Measurements from ENCODE around the gene TMEM209. TPM values are rescaled to one million over a fixed set of nuclear protein-coding genes. Genes with fewer than 3 reads are reported as not detected.
A peak's percentile ranks its signal among the peaks of the same experiment; 100 is the strongest.

The TMEM209 gene
- total RNA-seq, 2 donors from 2014 or later: 11.9 to 21.5 TPM

GRCh38 chr7:130131964-130132875 is 73.0 kb downstream of the TMEM209 start:
- no peak for DNase-seq (ENCODE audit: low spot score)
- H3K4me1 ChIP-seq (replicated peaks): peaks cover 9% of the 10 kb centered on the region
- no peaks in the 10 kb centered on the region for H3K9me3 ChIP-seq
- intact Hi-C loops (cut with DNase I): no loop called here
- H3K27ac ChIP-seq: peak overlapping the region; percentile 31 to 67
- H3K27me3 ChIP-seq (replicated peaks; ENCODE audit: insufficient read depth): no peaks in the 10 kb centered on the region
- TF ChIP-seq CTCF (IDR thresholded peaks at IDR 0.05) (no peak), POLR2AphosphoS5 (IDR thresholded peaks at IDR 0.05) (no peak), POLR2A (IDR thresholded peaks at IDR 0.05) (no peak)
- no peaks in the 10 kb centered on the region for H3K36me3 ChIP-seq
- WGBS: 94% methylated on average over 12 of the region's 12 CpGs
- H3K4me3 ChIP-seq: no peak overlapping the region

- intact Hi-C loops (cut with DNase I): no loop called here
- no peak overlapping the region for H3K4me3 ChIP-seq
- H3K36me3 ChIP-seq: no peaks in the 10 kb centered on the region
- TF ChIP-seq POLR2A (IDR thresholded peaks at IDR 0.05) (no peak), POLR2AphosphoS5 (IDR thresholded peaks at IDR 0.05) (no peak), CTCF (IDR thresholded peaks at IDR 0.05) (no peak)
- H3K27ac ChIP-seq: no peak overlapping the region
- peaks cover 9% of the 10 kb centered on the region for H3K4me1 ChIP-seq (replicated peaks)
- no peaks in the 10 kb centered on the region for H3K9me3 ChIP-seq
- no peaks in the 10 kb centered on the region for H3K27me3 ChIP-seq (replicated peaks; ENCODE audit: insufficient read depth)
- DNase-seq (ENCODE audit: low spot score): no peak
- 94% methylated on average over 6 of the region's 6 CpGs for WGBS
Observed at GRCh38 chr7:130131191-130131834, 73.9 kb downstream of the TMEM209 start.

GRCh38 chr7:130129011-130129411 is 76.2 kb downstream of the TMEM209 start:
- Histone ChIP-seq H3K9me3 (no peaks in the 10 kb centered on the region), H3K36me3 (no peaks in the 10 kb centered on the region), H3K4me3 (no peak overlapping the region), H3K27me3 (replicated peaks; ENCODE audit: insufficient read depth) (no peaks in the 10 kb centered on the region), H3K27ac (no peak overlapping the region), H3K4me1 (replicated peaks) (peaks cover 9% of the 10 kb centered on the region)
- no peak for DNase-seq (ENCODE audit: low spot score)
- whole genome bisulfite sequencing: 64% methylated on average over 4 of the region's 4 CpGs
- intact Hi-C loops (cut with DNase I): no loop called here
- TF ChIP-seq CTCF (IDR thresholded peaks at IDR 0.05) (no peak), POLR2A (IDR thresholded peaks at IDR 0.05) (no peak), POLR2AphosphoS5 (IDR thresholded peaks at IDR 0.05) (no peak)

GRCh38 chr7:130127821-130128317 is 77.3 kb downstream of the TMEM209 start:
- no peaks in the 10 kb centered on the region for H3K27me3 ChIP-seq (replicated peaks; ENCODE audit: insufficient read depth)
- no peak for DNase-seq (ENCODE audit: low spot score)
- WGBS: 11% methylated on average over 1 of the region's 1 CpG
- no peak for TF ChIP-seq CTCF (IDR thresholded peaks at IDR 0.05)
- TF ChIP-seq POLR2AphosphoS5 (IDR thresholded peaks at IDR 0.05): no peak
- H3K27ac ChIP-seq: peak overlapping the region; percentile 22 to 42
- no peaks in the 10 kb centered on the region for H3K36me3 ChIP-seq
- H3K4me1 ChIP-seq (replicated peaks): peaks cover 9% of the 10 kb centered on the region
- H3K9me3 ChIP-seq: no peaks in the 10 kb centered on the region
- intact Hi-C loops (cut with DNase I): no loop called here
- H3K4me3 ChIP-seq: no peak overlapping the region

All from prostate gland (tissue), 2 donors.